ENCODE measurements around the gene CHN1. TPM values are rescaled to one million over a fixed set of nuclear protein-coding genes. Genes with fewer than 3 reads are reported as not detected.

Gene CHN1
- total and polyA plus RNA-seq, 3 donors from 2014 or later: 30.1 to 47.7 (median 42.6) TPM

- no peaks in the 10 kb centered on the region for H3K36me3 ChIP-seq (ENCODE audit: low read depth, missing control alignments)
- WGBS, 2 donors: 94 to 95% methylated on average over 3 of the region's 3 CpGs
- intact Hi-C loops (cut with DNase I; ENCODE audit: low total_unique reads): no loop called here
- H3K27me3 ChIP-seq: no peaks in the 10 kb centered on the region
- TF ChIP-seq CTCF (IDR thresholded peaks at IDR 0.05) (no peak), POLR2A (IDR thresholded peaks at IDR 0.05) (no peak)
- DNase-seq: no peak
- no peaks in the 10 kb centered on the region for H3K4me1 ChIP-seq
- no peaks in the 10 kb centered on the region for H3K9me3 ChIP-seq
- no peak overlapping the region for H3K27ac ChIP-seq
- H3K4me3 ChIP-seq: no peak overlapping the region
Measured at GRCh38 chr2:174833737-174834136, 171.4 kb downstream of the CHN1 start.

- TF ChIP-seq CTCF (IDR thresholded peaks at IDR 0.05) (no peak), POLR2A (IDR thresholded peaks at IDR 0.05) (no peak)
- Histone ChIP-seq H3K27me3 (no peaks in the 10 kb centered on the region), H3K4me1 (no peaks in the 10 kb centered on the region), H3K9me3 (no peaks in the 10 kb centered on the region), H3K27ac (no peak overlapping the region), H3K36me3 (ENCODE audit: low read depth, missing control alignments) (no peaks in the 10 kb centered on the region), H3K4me3 (no peak overlapping the region)
- 90 to 97% methylated on average over 6 of the region's 6 CpGs for WGBS, 2 donors
- intact Hi-C loops (cut with DNase I; ENCODE audit: low total_unique reads): no loop called here
- DNase-seq: no peak
Measured at GRCh38 chr2:174830561-174830960, 174.6 kb downstream of the CHN1 start.

GRCh38 chr2:174829550-174829949 is 175.6 kb downstream of the CHN1 start:
- Histone ChIP-seq H3K4me3 (no peak overlapping the region), H3K27me3 (no peaks in the 10 kb centered on the region), H3K36me3 (ENCODE audit: low read depth, missing control alignments) (no peaks in the 10 kb centered on the region), H3K27ac (no peak overlapping the region), H3K4me1 (no peaks in the 10 kb centered on the region), H3K9me3 (no peaks in the 10 kb centered on the region)
- TF ChIP-seq CTCF (IDR thresholded peaks at IDR 0.05): no peak
- no peak for TF ChIP-seq POLR2A (IDR thresholded peaks at IDR 0.05)
- WGBS, 2 donors: 78 to 90% methylated on average over 3 of the region's 3 CpGs
- no peak for DNase-seq
- intact Hi-C loops (cut with DNase I; ENCODE audit: low total_unique reads): no loop called here

GRCh38 chr2:174827371-174828369 is 177.5 kb downstream of the CHN1 start:
- H3K4me3 ChIP-seq: no peak overlapping the region
- intact Hi-C loops (cut with DNase I; ENCODE audit: low total_unique reads): no loop called here

More at GRCh38 chr2:174827371-174828369, 177.5 kb downstream of the CHN1 start:
- Histone ChIP-seq H3K9me3 (no peaks in the 10 kb centered on the region), H3K27ac (no peak overlapping the region), H3K4me1 (no peaks in the 10 kb centered on the region), H3K27me3 (no peaks in the 10 kb centered on the region), H3K36me3 (ENCODE audit: low read depth, missing control alignments) (no peaks in the 10 kb centered on the region)
- 76 to 78% methylated on average over 9 of the region's 9 CpGs for WGBS, 2 donors
- no peak for DNase-seq
- no peak for TF ChIP-seq CTCF (IDR thresholded peaks at IDR 0.05)
- no peak for TF ChIP-seq POLR2A (IDR thresholded peaks at IDR 0.05)

Measured in testis (tissue), 3 donors.